H1 (cell line): ENCODE measurements around the gene SMS. TPM values are rescaled to one million over a fixed set of nuclear protein-coding genes. Genes with fewer than 3 reads are reported as not detected.

ENCODE experiments used
- CTCF ChIA-PET: fragments of 300-600 bp; sonication (Branson Sonifier 250); formaldehyde crosslinking; loops from one replicate; lab custom pipeline; 2021; ENCODE audit not compliant: partially characterized antibody; lab: Charles Lee
- POLR2A ChIA-PET: fragments of 300-600 bp; sonication (Branson Sonifier 250); formaldehyde crosslinking; loops from one replicate; lab custom pipeline; 2021; ENCODE audit warnings: inconsistent platforms; ENCODE audit not compliant: partially characterized antibody; lab: Charles Lee
- DNase-seq, 2 experiments: peaks; one replicate each; pipeline versions ENCODE4 v3.0.0 to v3.0.0-alpha.2; 2010 to 2022; ENCODE audit warnings: low spot score in 2 of 2, low read depth in 1 of 2, mixed read lengths in 1 of 2
- FAIRE-seq: peaks from 2 replicates; lab custom pipeline; 2011; peaks lifted over from hg19 to GRCh38; lab: Jason Lieb, UNC
- H2AFZ ChIP-seq: 2 replicates; pipeline ENCODE4 v1.8.1; 2012; ENCODE audit warnings: low read length, inconsistent platforms
- H2AK5ac ChIP-seq: 2 replicates; pipeline ENCODE4 v1.6.1; 2013; ENCODE audit warnings: low read depth, low read length
- H2BK120ac ChIP-seq: replicated peaks from 2 replicates; pipeline ENCODE3; 2013; ENCODE audit warnings: low read depth, low read length, inconsistent platforms
- H2BK12ac ChIP-seq: 2 replicates; pipeline ENCODE4 v1.6.1; 2013; ENCODE audit warnings: low read depth, low read length
- H2BK15ac ChIP-seq: 2 replicates; pipeline ENCODE4 v1.6.1; 2013; ENCODE audit warnings: low read length
- H2BK20ac ChIP-seq: 2 replicates; pipeline ENCODE4 v1.6.1; 2013; ENCODE audit warnings: low read length
- H2BK5ac ChIP-seq: 2 replicates; pipeline ENCODE4 v1.6.1; 2013; ENCODE audit warnings: low read depth, low read length
- H3K14ac ChIP-seq: 2 replicates; pipeline ENCODE4 v1.6.1; 2013; ENCODE audit warnings: inconsistent platforms; ENCODE audit not compliant: insufficient read length
- H3K18ac ChIP-seq: 2 replicates; pipeline ENCODE4 v1.6.1; 2013; ENCODE audit warnings: low read length; ENCODE audit errors: extremely low read depth
- H3K23ac ChIP-seq: 2 replicates; pipeline ENCODE4 v1.6.1; 2013; ENCODE audit warnings: inconsistent platforms; ENCODE audit not compliant: insufficient read length
- H3K23me2 ChIP-seq: 2 replicates; pipeline ENCODE4 v1.6.1; 2013; ENCODE audit warnings: low read depth, low read length
- H3K27ac ChIP-seq: 2 replicates; pipeline ENCODE4 v1.6.1; 2011; ENCODE audit warnings: low read depth, low read length, inconsistent platforms
- H3K27me3 ChIP-seq, 4 experiments: replicated peaks in 1 of 4; 1 replicate in 1 of 4; 2 replicates in 3 of 4; pipeline versions ENCODE4 v1.6.1 to v1.8.1; 2011 to 2013; ENCODE audit warnings: low read length in 3 of 4, mild to moderate bottlenecking in 3 of 4, inconsistent platforms in 2 of 4, mixed read lengths in 2 of 4, moderate library complexity in 1 of 4; ENCODE audit not compliant: control insufficient read depth in 3 of 4, insufficient read depth in 3 of 4; ENCODE audit errors: extremely low read depth in 1 of 4
- H3K36me3 ChIP-seq, 4 experiments: 2 replicates each; pipeline versions ENCODE4 v1.6.1 to v1.8.1; 2011 to 2013; ENCODE audit warnings: mild to moderate bottlenecking in 4 of 4, low read length in 3 of 4, moderate library complexity in 2 of 4, control low read depth in 1 of 4, inconsistent platforms in 1 of 4; ENCODE audit not compliant: insufficient read depth in 4 of 4, control insufficient read depth in 2 of 4
- H3K4ac ChIP-seq: replicated peaks from 2 replicates; pipeline ENCODE3; 2013; ENCODE audit warnings: low read length, low read depth, mixed read lengths, inconsistent platforms; ENCODE audit not compliant: insufficient read length
- H3K4me1 ChIP-seq, 4 experiments: replicated peaks in 1 of 4; 1 replicate in 1 of 4; 2 replicates in 3 of 4; pipeline versions ENCODE4 v1.6.1 to v1.8.1; 2011 to 2013; ENCODE audit warnings: low read length in 3 of 4, inconsistent platforms in 2 of 4, mixed read lengths in 1 of 4; ENCODE audit not compliant: insufficient read depth in 4 of 4, control insufficient read depth in 3 of 4
- H3K4me2 ChIP-seq, 2 experiments: 2 replicates each; pipeline versions ENCODE4 v1.6.1 to v1.8.1; 2011 to 2013; ENCODE audit warnings: low read depth in 2 of 2, low read length in 2 of 2, control low read depth in 1 of 2, inconsistent platforms in 1 of 2, mild to moderate bottlenecking in 1 of 2; ENCODE audit not compliant: insufficient read depth in 1 of 2
- H3K4me3 ChIP-seq, 4 experiments: fragments of 200-600, 300-600 bp in 1 of 4; sonication (generic), shearing (Covaris generic), sonication (Bioruptor Twin) in 1 of 4; 2 replicates each; pipeline versions ENCODE4 v1.5.1 to v1.8.1; 2011 to 2016; ENCODE audit warnings: low read length in 4 of 4, low read depth in 3 of 4, control low read depth in 2 of 4, inconsistent platforms in 2 of 4, mild to moderate bottlenecking in 2 of 4, mixed read lengths in 1 of 4, moderate library complexity in 1 of 4; ENCODE audit not compliant: insufficient read depth in 2 of 4; ENCODE audit errors: extremely low read depth in 1 of 4
- H3K56ac ChIP-seq: replicated peaks from 2 replicates; pipeline ENCODE3; 2013; ENCODE audit warnings: low read depth, mild to moderate bottlenecking, mixed read lengths, low read length, inconsistent platforms; ENCODE audit not compliant: insufficient read length
- H3K79me1 ChIP-seq: 2 replicates; pipeline ENCODE4 v1.6.1; 2013; ENCODE audit warnings: low read depth, low read length, control low read depth
- H3K79me2 ChIP-seq, 2 experiments: 2 replicates each; pipeline versions ENCODE4 v1.6.1 to v1.8.1; 2012 to 2013; ENCODE audit warnings: low read length in 2 of 2, mild to moderate bottlenecking in 2 of 2, inconsistent platforms in 1 of 2; ENCODE audit not compliant: insufficient read depth in 2 of 2, control insufficient read depth in 1 of 2
- H3K9ac ChIP-seq, 4 experiments: replicated peaks in 1 of 4; 1 replicate in 1 of 4; 2 replicates in 3 of 4; pipeline versions ENCODE4 v1.6.1 to v1.8.1; 2011 to 2013; ENCODE audit warnings: low read depth in 3 of 4, low read length in 3 of 4, control low read depth in 2 of 4, mild to moderate bottlenecking in 2 of 4, moderate library complexity in 2 of 4, inconsistent platforms in 1 of 4; ENCODE audit errors: extremely low read depth in 1 of 4
- H3K9me3 ChIP-seq, 2 experiments: 2 replicates each; pipeline versions ENCODE4 v1.6.1 to v1.8.1; 2012 to 2013; ENCODE audit warnings: mild to moderate bottlenecking in 2 of 2, moderate library complexity in 2 of 2, control low read depth in 1 of 2, inconsistent platforms in 1 of 2, low read depth in 1 of 2, low read length in 1 of 2, mixed read lengths in 1 of 2; ENCODE audit not compliant: insufficient read depth in 2 of 2
- H4K20me1 ChIP-seq, 2 experiments: replicated peaks in 1 of 2; 2 replicates each; pipeline versions ENCODE3 to v1.8.1; 2011 to 2013; ENCODE audit warnings: inconsistent platforms in 2 of 2, low read length in 2 of 2, mild to moderate bottlenecking in 1 of 2; ENCODE audit not compliant: insufficient read depth in 2 of 2, control insufficient read depth in 1 of 2
- H4K5ac ChIP-seq: 2 replicates; pipeline ENCODE4 v1.6.1; 2013; ENCODE audit warnings: low read length, low read depth, mixed read lengths, inconsistent platforms; ENCODE audit not compliant: insufficient read length
- H4K8ac ChIP-seq: 2 replicates; pipeline ENCODE4 v1.8.0; 2013; ENCODE audit warnings: mild to moderate bottlenecking, moderate library complexity, low read length, inconsistent platforms; ENCODE audit not compliant: insufficient read depth; ENCODE audit errors: extremely low read depth
- H4K91ac ChIP-seq: replicated peaks from 2 replicates; pipeline ENCODE3; 2013; ENCODE audit warnings: low read length, mixed read lengths, inconsistent platforms; ENCODE audit not compliant: insufficient read length
- ASH2L ChIP-seq: fragments of 200-600, 300-600 bp; sonication (generic); IDR thresholded peaks from one replicate; pipeline ENCODE4 v1.7.1; 2017; ENCODE audit warnings: low read length
- BCL11A ChIP-seq, 2 experiments: IDR thresholded peaks; one replicate each; pipeline ENCODE4 v1.6.1; 2011; ENCODE audit warnings: low read depth in 2 of 2, low read length in 2 of 2, mild to moderate bottlenecking in 2 of 2
- BRCA1 ChIP-seq: IDR thresholded peaks from 2 replicates; pipeline ENCODE4 v1.6.1; 2012; ENCODE audit warnings: low read depth, low read length, improper control_type of control experiment
- CBX5 ChIP-seq: fragments of 300-800, 300-1000 bp; sonication (generic); IDR thresholded peaks from 2 replicates; pipeline ENCODE4 v1.7.1; 2016; ENCODE audit warnings: antibody characterized with exemption, low read length, low read depth
- CBX8 ChIP-seq: fragments of 300-800, 300-1000 bp; sonication (generic); IDR thresholded peaks from 2 replicates; pipeline ENCODE4 v1.7.1; 2016; ENCODE audit warnings: low read depth, low read length, borderline replicate concordance
- EZH2 ChIP-seq: fragments of 200-600 bp; sonication (generic); IDR thresholded peaks from 2 replicates; pipeline ENCODE4 v1.7.1; 2012; ENCODE audit warnings: low read depth, mild to moderate bottlenecking, moderate library complexity, low read length, inconsistent platforms; ENCODE audit not compliant: severe bottlenecking
- GABPA ChIP-seq: IDR thresholded peaks from 2 replicates; pipeline ENCODE4 v1.6.1; 2011; ENCODE audit warnings: mild to moderate bottlenecking, low read length, moderate library complexity, borderline replicate concordance; ENCODE audit not compliant: insufficient read depth
- GTF2F1 ChIP-seq: IDR thresholded peaks from 2 replicates; pipeline ENCODE4 v1.6.1; 2012; ENCODE audit warnings: low read depth, low read length, improper control_type of control experiment, borderline replicate concordance
- KDM1A ChIP-seq: fragments of 200-600, 300-600 bp; sonication (generic); IDR thresholded peaks from 2 replicates; pipeline ENCODE4 v1.7.1; 2016; ENCODE audit warnings: mild to moderate bottlenecking, low read length, borderline replicate concordance
- KDM4A ChIP-seq: IDR thresholded peaks from one replicate; pipeline ENCODE4 v1.7.1; 2012; ENCODE audit warnings: low read depth, mild to moderate bottlenecking, moderate library complexity, low read length, inconsistent platforms; ENCODE audit not compliant: severe bottlenecking
- KDM5A ChIP-seq: fragments of 200-600 bp; IDR thresholded peaks from 2 replicates; pipeline ENCODE4 v1.7.1; 2012; ENCODE audit warnings: mild to moderate bottlenecking, low read length, inconsistent platforms, mixed read lengths
- POU5F1 ChIP-seq: IDR thresholded peaks from 2 replicates; pipeline ENCODE4 v1.6.1; 2011; ENCODE audit warnings: low read depth, mild to moderate bottlenecking, low read length, moderate library complexity
- SAP30 ChIP-seq: fragments of 300-600 bp; sonication (generic); IDR thresholded peaks from 2 replicates; pipeline ENCODE4 v1.7.1; 2012; ENCODE audit warnings: low read length, moderate library complexity, mild to moderate bottlenecking, inconsistent platforms; ENCODE audit not compliant: insufficient read depth, insufficient replicate concordance
- SP2 ChIP-seq: IDR thresholded peaks from 2 replicates; pipeline ENCODE4 v1.6.1; 2012; ENCODE audit warnings: mild to moderate bottlenecking, low read length, inconsistent platforms
- WGBS, 2 experiments: shearing (Covaris generic) in 1 of 2; methylation state at CpG; one replicate each; pipeline versions ENCODE4 v1.1.6 to v1.1.7; 2013 to 2015; ENCODE audit warnings: low lambda C conversion rate in 2 of 2, mixed read lengths in 2 of 2, inconsistent platforms in 1 of 2, low coverage in 1 of 2, missing lambda C conversion rate in 1 of 2; ENCODE audit not compliant: insufficient replicate concordance in 2 of 2, insufficient coverage in 1 of 2, insufficient read length in 1 of 2; ENCODE audit errors: extremely low coverage in 1 of 2, missing lambda C conversion rate in 1 of 2; 5-methylcytosine and 5-hydroxymethylcytosine counted together
- polyA plus RNA-seq, 7 experiments: library from polyadenylated mRNA; depleted of rRNA in 3 of 7; stranded (reverse) in 5 of 7; unstranded in 2 of 7; fragments of >200 nt in 5 of 7; fragments of 200-250 nt in 2 of 7; gene quantifications; 1 replicate in 5 of 7; 2 replicates in 1 of 7; 4 replicates in 1 of 7; pipeline versions ENCODE4 v1.2.1 to v1.2.3, GENCODE V29; 2011 to 2013; ENCODE audit warnings: missing spikeins in 2 of 7, mixed read lengths in 2 of 7
- total RNA-seq: library from RNA; stranded (reverse); fragmentation: NEBNext Ultra II Directional; extraction: Animal tissue kit (Norgen Biotek cat#: 25700); gene quantifications from 2 replicates; pipeline ENCODE4 v1.2.1, GENCODE V29; 2021

Gene SMS
- total and polyA plus RNA-seq, 2 of the 8 experiments (the other 6 are each of a cell fraction or from before 2014, with no cell fraction given) = 66.3 to 256 TPM

DNA sequence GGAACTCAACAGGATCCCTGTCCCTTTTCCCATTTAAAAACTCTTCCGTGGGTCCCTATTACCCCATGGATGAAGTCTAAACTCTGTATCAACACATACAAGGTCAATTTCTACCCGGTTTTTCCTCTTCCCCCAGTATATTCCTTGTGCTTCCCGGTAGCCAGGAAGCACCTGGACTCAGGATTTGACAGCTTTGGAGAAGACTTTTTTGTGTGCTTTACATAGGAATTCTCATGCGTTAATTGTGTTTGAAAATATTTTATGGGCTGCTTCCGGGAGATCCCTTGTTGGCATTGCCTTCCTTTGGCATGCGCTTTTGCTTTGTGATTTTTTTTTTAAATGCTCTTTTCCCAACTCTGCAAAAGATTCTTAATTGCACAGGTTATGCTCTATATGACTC lies 7.2 kb downstream of the SMS start:
- no peak for DNase-seq
- peaks cover 5 to 14% of the 10 kb centered on the region in 2 experiments for H4K20me1 ChIP-seq
- peak overlapping the region in 1 of 4 experiments; percentile 30; a peak in 1 of 8 replicates for H3K4me3 ChIP-seq
- no peaks in the 10 kb centered on the region for H3K9me3 ChIP-seq
- H2BK20ac ChIP-seq = no peak overlapping the region
- peak overlapping the region in 1 of 2 experiments; percentile 50 for H3K4me2 ChIP-seq
- H3K27ac ChIP-seq = no peak overlapping the region
- no peak overlapping the region for H3K14ac ChIP-seq
- H2BK15ac ChIP-seq = no peak overlapping the region
- no peaks in the 10 kb centered on the region; the same call in 1 of the 2 replicates for H3K23me2 ChIP-seq
- H2BK12ac ChIP-seq = no peak overlapping the region
- no peak overlapping the region for H2AFZ ChIP-seq
- H3K9ac ChIP-seq = no peak overlapping the region
- peaks cover 26 to 99% of the 10 kb centered on the region in 2 experiments for H3K79me2 ChIP-seq
- no peak overlapping the region for H4K8ac ChIP-seq
- H3K27me3 ChIP-seq = no peaks in the 10 kb centered on the region
- no peak overlapping the region for H3K4ac ChIP-seq
- H3K23ac ChIP-seq = no peak overlapping the region
- no peak overlapping the region for H3K56ac ChIP-seq
- H2AK5ac ChIP-seq = no peak overlapping the region
- CTCF ChIA-PET = no interaction called here
- H3K36me3 ChIP-seq = peaks cover 0 to 2% (median 0%) of the 10 kb centered on the region in 4 experiments; a peak in 2 of 8 replicates
- no peak overlapping the region for H4K5ac ChIP-seq
- 46% methylated on average over 5 of the region's 6 CpGs; no CpG with 5 or more reads in 1 of the 2 experiments for WGBS, 2 experiments
- no peak overlapping the region for H2BK5ac ChIP-seq
- no peak overlapping the region for H4K91ac ChIP-seq
- H2BK120ac ChIP-seq = no peak overlapping the region
- H3K4me1 ChIP-seq = peaks cover 0 to 19% (median 14%) of the 10 kb centered on the region in 4 experiments; a peak in 6 of 7 replicates
- FAIRE-seq = no peak
- POLR2A ChIA-PET = interaction anchor here (1.4 kb wide), 1 partner anchor 21 kb away, joined by 3 read pairs; no protein-coding TSS in a partner anchor
- no peaks in the 10 kb centered on the region for H3K79me1 ChIP-seq
- no peak overlapping the region; the same call in 1 of the 2 replicates for H3K18ac ChIP-seq
- no peak for TF ChIP-seq POU5F1
- TF ChIP-seq KDM5A = no peak
- TF ChIP-seq BRCA1 = no peak
- no peak for TF ChIP-seq KDM4A
- TF ChIP-seq EZH2 = no peak
- TF ChIP-seq BCL11A (IDR thresholded peaks at IDR 0.05; ENCODE audit: low read depth in 2 of 2, low read length in 2 of 2) = no peak
- TF ChIP-seq CBX5 = no peak
- no peak for TF ChIP-seq GTF2F1
- TF ChIP-seq SP2 = no peak
- TF ChIP-seq CBX8 = no peak
- no peak for TF ChIP-seq KDM1A
- TF ChIP-seq SAP30 = no peak
- TF ChIP-seq GABPA = no peak
- TF ChIP-seq ASH2L = no peak
